ENCODE results near the gene CCDC184. TPM values are rescaled to one million over a fixed set of nuclear protein-coding genes. Genes with fewer than 3 reads are reported as not detected.
"Not testable (repeated sequence)": the region's sequence is repeated elsewhere in the genome, so short reads cannot be mapped to it uniquely, and the experiment has no call there.

CCDC184 gene
- total RNA-seq, 4 donors from 2014 or later = 0.24 to 0.63 (median 0.42) TPM

DNA sequence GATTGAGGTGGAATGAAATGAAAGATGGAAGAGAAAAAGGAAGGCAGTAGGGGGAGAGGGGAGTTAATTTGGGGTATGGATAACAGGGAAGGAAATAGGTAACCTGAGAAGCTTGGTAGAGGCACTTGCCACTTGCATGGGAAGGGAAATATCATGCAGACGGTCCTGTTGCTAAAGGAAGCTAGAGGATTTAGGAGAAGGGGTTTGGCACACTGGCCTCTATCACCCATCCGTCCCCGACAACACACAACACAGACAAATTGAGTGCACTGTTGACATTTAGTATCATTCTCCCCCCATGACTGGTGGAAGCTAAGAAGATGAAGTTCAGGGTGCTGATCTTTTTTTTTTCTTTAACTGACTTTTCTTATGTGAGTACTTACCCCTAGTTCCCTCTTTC, 17.6 kb downstream of the CCDC184 start:
- TF ChIP-seq, protein P1, sequence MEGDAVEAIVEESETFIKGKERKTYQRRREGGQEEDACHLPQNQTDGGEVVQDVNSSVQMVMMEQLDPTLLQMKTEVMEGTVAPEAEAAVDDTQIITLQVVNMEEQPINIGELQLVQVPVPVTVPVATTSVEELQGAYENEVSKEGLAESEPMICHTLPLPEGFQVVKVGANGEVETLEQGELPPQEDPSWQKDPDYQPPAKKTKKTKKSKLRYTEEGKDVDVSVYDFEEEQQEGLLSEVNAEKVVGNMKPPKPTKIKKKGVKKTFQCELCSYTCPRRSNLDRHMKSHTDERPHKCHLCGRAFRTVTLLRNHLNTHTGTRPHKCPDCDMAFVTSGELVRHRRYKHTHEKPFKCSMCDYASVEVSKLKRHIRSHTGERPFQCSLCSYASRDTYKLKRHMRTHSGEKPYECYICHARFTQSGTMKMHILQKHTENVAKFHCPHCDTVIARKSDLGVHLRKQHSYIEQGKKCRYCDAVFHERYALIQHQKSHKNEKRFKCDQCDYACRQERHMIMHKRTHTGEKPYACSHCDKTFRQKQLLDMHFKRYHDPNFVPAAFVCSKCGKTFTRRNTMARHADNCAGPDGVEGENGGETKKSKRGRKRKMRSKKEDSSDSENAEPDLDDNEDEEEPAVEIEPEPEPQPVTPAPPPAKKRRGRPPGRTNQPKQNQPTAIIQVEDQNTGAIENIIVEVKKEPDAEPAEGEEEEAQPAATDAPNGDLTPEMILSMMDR (IDR thresholded peaks at IDR 0.05) = no peak
- no peak for ATAC-seq (ENCODE audit: low FRiP score)
- DNase-seq (ENCODE audit: low spot score) = no peak

DNA sequence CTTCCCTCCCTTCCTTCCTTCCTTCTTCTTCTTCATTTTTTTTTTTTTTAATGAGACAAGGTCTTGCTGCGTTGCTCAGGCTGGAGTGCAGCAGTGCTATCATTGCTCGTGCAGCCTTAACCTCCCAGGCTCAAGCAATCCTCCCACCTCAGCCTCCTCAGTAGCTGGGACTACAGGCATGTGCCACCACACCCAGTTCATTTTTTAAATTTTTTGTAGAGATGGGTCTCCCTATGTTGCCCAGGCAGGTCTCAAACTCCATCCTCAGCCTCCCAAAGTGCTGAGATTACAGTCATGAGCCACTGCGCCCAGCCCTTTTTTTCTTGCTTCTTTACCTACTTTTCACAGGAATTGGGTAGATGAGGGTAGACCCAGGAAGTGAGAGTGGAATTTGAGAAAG, 18.1 kb downstream of the CCDC184 start:
- DNase-seq (ENCODE audit: low spot score) = no peak
- TF ChIP-seq, protein P1 (IDR thresholded peaks at IDR 0.05) = no peak
- ATAC-seq (ENCODE audit: low FRiP score) = no peak

DNA sequence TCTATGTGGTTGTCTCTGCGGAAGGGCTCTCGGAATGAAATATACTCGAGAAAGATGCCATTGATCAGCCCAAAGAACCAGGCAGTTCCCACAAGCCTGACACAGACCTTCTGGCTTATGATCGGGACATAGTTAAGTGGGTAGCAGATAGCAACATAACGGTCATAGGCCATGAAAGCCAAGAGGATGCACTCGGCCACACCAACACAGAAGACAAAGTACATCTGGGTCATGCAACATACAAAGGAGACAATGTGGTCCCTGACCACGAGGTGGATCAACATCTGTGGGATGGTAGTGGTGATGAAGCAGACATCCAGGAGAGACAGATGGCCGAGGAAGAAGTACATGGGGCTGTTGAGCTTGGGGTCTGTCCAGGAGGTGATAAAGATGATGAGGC, 19.3 kb downstream of the CCDC184 start:
- ATAC-seq (ENCODE audit: low FRiP score) (no peak), DNase-seq (ENCODE audit: low spot score) (no peak)
- TF ChIP-seq, protein P1 (IDR thresholded peaks at IDR 0.05) = no peak

DNA sequence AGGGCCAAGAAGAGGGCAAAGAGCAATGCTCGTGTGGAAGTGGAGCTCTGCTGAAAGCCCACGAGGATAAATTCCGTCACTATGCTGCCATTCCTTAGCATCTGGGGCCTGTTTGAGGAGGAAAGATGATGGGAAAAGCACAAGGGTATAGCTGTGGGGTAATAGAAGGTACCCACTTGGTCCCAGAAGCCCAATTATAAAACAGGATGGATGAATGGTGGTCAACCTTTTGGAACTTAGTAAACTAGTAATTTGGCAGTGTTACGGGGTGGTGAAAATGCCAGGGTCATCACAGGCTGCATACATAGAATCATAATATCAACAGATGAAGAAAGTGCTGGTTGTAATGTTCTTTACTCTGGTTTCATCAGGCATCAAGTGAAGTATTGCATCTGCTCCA, 19.7 kb downstream of the CCDC184 start, which contains the start of gene OR10AD1:
Gene OR10AD1, minus strand, starts transcription at position 101 of the 400 bp plus-strand sequence. Its CDS starts 0 bp downstream, at position 101.
- ATAC-seq (ENCODE audit: low FRiP score) = no peak
- TF ChIP-seq, protein P1 (IDR thresholded peaks at IDR 0.05) = no peak
- DNase-seq (ENCODE audit: low spot score) = no peak

DNA sequence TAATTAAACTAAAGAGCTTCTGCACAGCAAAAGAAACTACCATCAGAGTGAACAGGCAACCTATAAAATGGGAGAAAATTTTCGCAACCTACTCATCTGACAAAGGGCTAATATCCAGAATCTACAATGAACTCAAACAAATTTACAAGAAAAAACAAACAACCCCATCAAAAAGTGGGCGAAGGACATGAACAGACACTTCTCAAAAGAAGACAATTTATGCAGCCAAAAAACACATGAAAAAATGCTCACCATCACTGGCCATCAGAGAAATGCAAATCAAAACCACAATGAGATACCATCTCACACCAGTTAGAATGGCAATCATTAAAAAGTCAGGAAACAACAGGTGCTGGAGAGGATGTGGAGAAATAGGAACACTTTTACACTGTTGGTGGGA, 26.1 kb downstream of the CCDC184 start:
- ATAC-seq (ENCODE audit: low FRiP score); DNase-seq (ENCODE audit: low spot score): not testable (repeated sequence)

DNA sequence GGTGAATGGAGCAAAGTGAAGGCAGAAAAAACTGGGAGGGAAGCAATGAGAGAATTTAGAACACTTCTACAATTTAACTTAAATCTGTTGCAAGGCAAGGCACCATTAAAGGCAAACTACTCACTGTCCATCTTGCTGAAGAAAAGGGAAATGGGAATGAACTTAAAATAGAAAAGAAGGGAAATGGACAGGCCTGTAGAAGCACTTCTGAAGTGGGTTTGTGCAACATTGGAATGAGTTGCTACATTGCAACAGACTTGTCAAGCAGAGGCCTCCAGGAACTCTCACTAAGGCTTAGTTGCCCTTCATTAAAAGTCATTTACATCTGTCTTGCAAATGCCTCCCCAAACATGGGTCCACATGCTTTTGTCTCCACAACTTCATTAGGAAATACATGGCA, 33.3 kb downstream of the CCDC184 start:
- TF ChIP-seq, protein P1 (IDR thresholded peaks at IDR 0.05) = no peak
- ATAC-seq (ENCODE audit: low FRiP score) (no peak), DNase-seq (ENCODE audit: low spot score) (no peak)

DNA sequence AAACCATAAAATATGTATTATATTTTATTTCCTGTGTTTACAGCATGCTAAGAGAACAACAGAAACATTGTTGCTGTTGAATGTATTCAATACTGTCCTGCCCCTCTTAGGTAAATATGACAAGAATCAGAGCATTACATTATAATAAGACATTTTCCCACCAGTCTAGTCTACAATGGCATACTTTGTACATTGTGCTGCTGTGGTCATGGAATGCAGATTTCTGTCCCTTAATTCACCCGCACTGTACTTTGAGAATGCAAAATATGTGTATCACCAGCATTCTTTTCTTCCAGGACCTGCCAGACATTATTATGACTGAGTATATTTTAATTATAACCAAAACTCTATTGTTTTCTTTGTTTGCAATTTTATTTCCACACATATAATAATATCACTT, 36.2 kb downstream of the CCDC184 start:
- TF ChIP-seq, protein P1 (IDR thresholded peaks at IDR 0.05) = no peak
- ATAC-seq (ENCODE audit: low FRiP score) (no peak), DNase-seq (ENCODE audit: low spot score) (no peak)

DNA sequence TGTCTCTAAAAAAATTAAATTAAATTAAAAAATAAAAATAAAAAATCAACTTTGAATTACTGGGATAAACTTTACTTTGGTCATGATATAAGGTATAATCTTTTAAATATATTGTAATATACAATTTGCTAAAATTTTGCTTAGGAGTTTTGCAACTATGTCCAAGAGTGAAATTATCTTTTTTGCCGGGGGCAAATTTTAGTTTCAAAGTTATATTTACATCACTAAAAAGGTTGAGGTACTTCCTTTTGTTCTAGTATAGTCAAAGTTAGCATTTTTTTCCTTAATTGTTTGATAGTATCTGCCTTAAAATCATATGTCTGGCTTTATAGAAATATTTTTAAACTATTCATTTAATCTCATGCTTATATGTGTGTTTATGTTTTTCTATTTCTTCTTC, 37.3 kb downstream of the CCDC184 start:
- DNase-seq (ENCODE audit: low spot score) (no peak), ATAC-seq (ENCODE audit: low FRiP score) (no peak)
- TF ChIP-seq, protein P1 (IDR thresholded peaks at IDR 0.05) = no peak

All from omental fat pad (tissue), 4 donors.